Measurements from ENCODE around the gene DHCR24.

DHCR24 gene

GRCh38 chr1:54834007-54834541, 52.9 kb downstream of the DHCR24 start:
- Mint-ChIP-seq H3K4me1 (ENCODE audit: low read depth) (no peaks in the 10 kb centered on the region), H3K4me3 (no peak overlapping the region), H3K27me3 (no peaks in the 10 kb centered on the region), H3K27ac (no peak overlapping the region), H3K36me3 (peaks cover 4% of the 10 kb centered on the region), H3K9me3 (ENCODE audit: low read depth) (peaks cover 11% of the 10 kb centered on the region)

GRCh38 chr1:54833121-54833520, 53.9 kb downstream of the DHCR24 start:
- Mint-ChIP-seq H3K36me3 (peaks cover 6% of the 10 kb centered on the region), H3K4me1 (ENCODE audit: low read depth) (no peaks in the 10 kb centered on the region), H3K27ac (no peak overlapping the region), H3K27me3 (no peaks in the 10 kb centered on the region), H3K4me3 (no peak overlapping the region), H3K9me3 (ENCODE audit: low read depth) (peaks cover 14% of the 10 kb centered on the region)

DNA sequence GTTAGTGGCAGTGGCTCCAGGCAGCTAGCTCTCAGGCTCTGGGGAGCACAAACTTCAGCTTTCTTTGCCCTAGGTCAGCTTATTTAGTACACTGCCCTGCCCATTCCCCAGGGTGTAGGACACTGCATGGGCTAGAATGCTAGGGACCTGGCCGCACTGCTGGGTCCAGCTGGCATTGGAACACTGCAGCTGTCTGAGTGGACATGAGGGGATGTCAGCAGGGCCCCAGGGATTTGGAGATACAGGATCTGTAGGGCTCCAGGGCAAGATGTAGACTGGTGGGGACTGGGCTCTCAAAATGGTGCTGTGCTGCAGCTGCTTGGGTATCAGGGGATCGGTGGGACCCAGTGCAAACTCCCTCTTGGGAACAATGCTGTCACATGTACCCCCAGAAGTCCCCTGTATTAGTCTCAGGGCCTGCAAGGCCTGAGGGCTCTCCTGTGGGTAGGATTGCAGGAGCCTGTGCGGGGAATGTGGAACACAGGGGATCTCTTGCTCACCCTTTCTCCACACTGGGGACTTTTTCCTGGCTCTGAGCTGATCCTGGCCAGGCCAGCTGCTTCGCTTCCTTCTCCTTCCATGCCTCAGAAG, 60.7 kb downstream of the DHCR24 start:
- H3K4me1 Mint-ChIP-seq (ENCODE audit: low read depth) = no peaks in the 10 kb centered on the region
- peaks cover 4% of the 10 kb centered on the region for H3K36me3 Mint-ChIP-seq
- H3K27ac Mint-ChIP-seq = no peak overlapping the region
- H3K4me3 Mint-ChIP-seq = no peak overlapping the region
- H3K27me3 Mint-ChIP-seq = no peaks in the 10 kb centered on the region
- peaks cover 19% of the 10 kb centered on the region for H3K9me3 Mint-ChIP-seq (ENCODE audit: low read depth)

DNA sequence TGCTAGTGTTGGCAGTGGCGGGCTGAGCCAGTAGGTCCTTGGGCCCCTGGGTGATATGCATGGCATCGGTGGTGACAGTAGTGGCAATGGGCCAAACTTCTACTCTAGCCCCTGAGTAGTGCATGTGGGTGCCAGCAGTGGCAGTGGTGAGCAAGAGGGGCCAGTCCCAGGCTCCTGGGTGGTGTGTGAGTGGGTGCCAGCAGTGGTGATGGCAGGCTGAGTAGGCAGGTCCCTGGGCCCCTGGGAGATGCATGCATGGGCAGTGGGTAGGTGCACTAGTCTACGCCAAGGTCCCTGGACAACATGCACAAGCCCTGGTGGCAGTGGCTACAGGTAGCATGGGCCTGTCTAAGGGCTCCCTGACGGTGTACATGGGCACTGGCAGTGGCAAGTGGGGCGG, 61.3 kb downstream of the DHCR24 start:
- Mint-ChIP-seq H3K9me3 (ENCODE audit: low read depth) (peaks cover 14% of the 10 kb centered on the region), H3K4me3 (no peak overlapping the region), H3K36me3 (peaks cover 4% of the 10 kb centered on the region), H3K27me3 (no peaks in the 10 kb centered on the region), H3K4me1 (ENCODE audit: low read depth) (no peaks in the 10 kb centered on the region), H3K27ac (no peak overlapping the region)

GRCh38 chr1:54823670-54824069, 63.3 kb downstream of the DHCR24 start:
- Mint-ChIP-seq H3K4me3 (no peak overlapping the region), H3K9me3 (ENCODE audit: low read depth) (peaks cover 9% of the 10 kb centered on the region)

GRCh38 chr1:54819733-54820132, 67.3 kb downstream of the DHCR24 start:
- H3K9me3 Mint-ChIP-seq (ENCODE audit: low read depth) = peaks cover 8% of the 10 kb centered on the region
- no peaks in the 10 kb centered on the region for H3K27me3 Mint-ChIP-seq
- H3K4me1 Mint-ChIP-seq (ENCODE audit: low read depth) = peaks cover 9% of the 10 kb centered on the region
- H3K27ac Mint-ChIP-seq = no peak overlapping the region
- H3K36me3 Mint-ChIP-seq = peaks cover 3% of the 10 kb centered on the region
- H3K4me3 Mint-ChIP-seq = no peak overlapping the region

More at GRCh38 chr1:54823670-54824069, 63.3 kb downstream of the DHCR24 start:
- Mint-ChIP-seq H3K27ac (no peak overlapping the region), H3K27me3 (no peaks in the 10 kb centered on the region), H3K4me1 (ENCODE audit: low read depth) (peaks cover 2% of the 10 kb centered on the region), H3K36me3 (peaks cover 3% of the 10 kb centered on the region)

DNA sequence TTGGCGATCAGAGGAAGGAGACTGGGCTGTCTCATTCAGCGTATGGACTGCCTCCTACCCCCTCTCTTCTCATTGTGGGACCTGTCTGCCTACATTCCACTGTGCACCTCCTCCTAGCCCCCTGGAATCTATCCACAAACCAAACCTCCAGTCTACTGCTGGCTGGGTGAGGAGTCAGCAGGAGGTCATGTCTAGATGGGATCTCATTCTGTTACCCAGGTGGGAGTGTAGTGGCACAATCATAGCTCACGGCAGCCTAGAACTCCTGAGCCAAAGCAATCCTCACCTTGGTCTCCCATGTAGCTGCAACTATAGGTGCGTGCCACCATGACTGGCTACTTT, 67.8 kb downstream of the DHCR24 start:
- Mint-ChIP-seq H3K4me1 (ENCODE audit: low read depth) (peaks cover 9% of the 10 kb centered on the region), H3K27me3 (no peaks in the 10 kb centered on the region), H3K4me3 (no peak overlapping the region), H3K9me3 (ENCODE audit: low read depth) (peaks cover 8% of the 10 kb centered on the region), H3K36me3 (no peaks in the 10 kb centered on the region), H3K27ac (no peak overlapping the region)

GRCh38 chr1:54818461-54819194, 68.4 kb downstream of the DHCR24 start:
- Mint-ChIP-seq H3K27me3 (no peaks in the 10 kb centered on the region), H3K4me3 (no peak overlapping the region), H3K4me1 (ENCODE audit: low read depth) (peaks cover 9% of the 10 kb centered on the region), H3K27ac (no peak overlapping the region), H3K9me3 (ENCODE audit: low read depth) (peaks cover 6% of the 10 kb centered on the region), H3K36me3 (no peaks in the 10 kb centered on the region)

GRCh38 chr1:54816951-54817350, 70.0 kb downstream of the DHCR24 start:
- Mint-ChIP-seq H3K27ac (no peak overlapping the region), H3K4me1 (ENCODE audit: low read depth) (peaks cover 9% of the 10 kb centered on the region), H3K9me3 (ENCODE audit: low read depth) (no peaks in the 10 kb centered on the region), H3K4me3 (no peak overlapping the region), H3K36me3 (no peaks in the 10 kb centered on the region), H3K27me3 (no peaks in the 10 kb centered on the region)

GRCh38 chr1:54816130-54816529, 70.9 kb downstream of the DHCR24 start:
- Mint-ChIP-seq H3K36me3 (no peaks in the 10 kb centered on the region), H3K9me3 (ENCODE audit: low read depth) (no peaks in the 10 kb centered on the region), H3K27me3 (peaks cover under 1% of the 10 kb centered on the region), H3K27ac (no peak overlapping the region), H3K4me3 (no peak overlapping the region), H3K4me1 (ENCODE audit: low read depth) (peaks cover 9% of the 10 kb centered on the region)

- Mint-ChIP-seq H3K27me3 (peaks cover 1% of the 10 kb centered on the region), H3K4me1 (ENCODE audit: low read depth) (peaks cover 9% of the 10 kb centered on the region), H3K27ac (no peak overlapping the region), H3K4me3 (no peak overlapping the region), H3K9me3 (ENCODE audit: low read depth) (no peaks in the 10 kb centered on the region), H3K36me3 (no peaks in the 10 kb centered on the region)
These were observed 71.7 kb downstream of the DHCR24 start for GRCh38 chr1:54815086-54815876.

DNA sequence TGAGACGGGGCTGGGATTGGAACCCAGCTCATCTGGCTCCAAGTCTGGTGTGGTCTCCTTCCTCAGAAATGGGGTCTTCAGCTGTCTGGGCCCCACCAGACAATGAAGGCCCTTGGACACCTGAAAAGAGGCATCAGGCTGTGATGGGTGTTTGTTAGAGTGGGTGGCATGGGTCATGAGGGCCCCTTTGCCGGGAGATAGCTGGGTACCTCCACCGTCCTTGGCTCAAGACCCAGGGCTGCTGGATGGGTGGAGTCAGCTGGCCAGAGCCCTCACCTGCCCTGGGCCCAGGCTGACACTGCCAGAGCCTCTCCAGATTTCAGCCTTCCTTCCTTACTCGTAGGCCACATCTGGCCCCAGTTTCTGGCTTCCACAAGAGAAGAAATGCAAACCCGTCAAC, 72.4 kb downstream of the DHCR24 start:
- H3K4me1 Mint-ChIP-seq (ENCODE audit: low read depth) = peaks cover 9% of the 10 kb centered on the region
- no peak overlapping the region for H3K4me3 Mint-ChIP-seq
- H3K36me3 Mint-ChIP-seq = no peaks in the 10 kb centered on the region
- H3K27me3 Mint-ChIP-seq = peaks cover 1% of the 10 kb centered on the region
- no peaks in the 10 kb centered on the region for H3K9me3 Mint-ChIP-seq (ENCODE audit: low read depth)
- no peak overlapping the region for H3K27ac Mint-ChIP-seq

DNA sequence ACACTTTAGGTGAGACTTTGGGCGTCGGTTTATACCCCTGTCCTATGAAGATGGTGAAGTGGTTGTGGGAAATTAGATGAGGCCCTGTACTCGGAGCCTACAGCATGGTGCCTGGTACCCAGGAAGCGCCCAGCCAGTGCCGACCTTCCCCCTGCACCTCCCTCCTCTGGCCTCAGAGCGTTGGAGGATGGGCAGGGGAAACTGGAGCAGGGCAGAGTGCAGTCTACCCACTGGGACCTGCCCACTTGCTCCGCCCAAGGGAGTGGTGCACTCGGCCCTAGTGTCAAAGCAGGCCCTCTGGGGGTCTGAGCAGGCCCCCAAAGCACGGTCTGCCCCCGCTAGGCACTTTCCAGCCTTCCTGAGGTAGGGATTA, 72.9 kb downstream of the DHCR24 start:
- Mint-ChIP-seq H3K9me3 (ENCODE audit: low read depth) (no peaks in the 10 kb centered on the region), H3K27me3 (peaks cover 1% of the 10 kb centered on the region), H3K27ac (no peak overlapping the region), H3K4me1 (ENCODE audit: low read depth) (peaks cover 9% of the 10 kb centered on the region), H3K36me3 (no peaks in the 10 kb centered on the region), H3K4me3 (no peak overlapping the region)

DNA sequence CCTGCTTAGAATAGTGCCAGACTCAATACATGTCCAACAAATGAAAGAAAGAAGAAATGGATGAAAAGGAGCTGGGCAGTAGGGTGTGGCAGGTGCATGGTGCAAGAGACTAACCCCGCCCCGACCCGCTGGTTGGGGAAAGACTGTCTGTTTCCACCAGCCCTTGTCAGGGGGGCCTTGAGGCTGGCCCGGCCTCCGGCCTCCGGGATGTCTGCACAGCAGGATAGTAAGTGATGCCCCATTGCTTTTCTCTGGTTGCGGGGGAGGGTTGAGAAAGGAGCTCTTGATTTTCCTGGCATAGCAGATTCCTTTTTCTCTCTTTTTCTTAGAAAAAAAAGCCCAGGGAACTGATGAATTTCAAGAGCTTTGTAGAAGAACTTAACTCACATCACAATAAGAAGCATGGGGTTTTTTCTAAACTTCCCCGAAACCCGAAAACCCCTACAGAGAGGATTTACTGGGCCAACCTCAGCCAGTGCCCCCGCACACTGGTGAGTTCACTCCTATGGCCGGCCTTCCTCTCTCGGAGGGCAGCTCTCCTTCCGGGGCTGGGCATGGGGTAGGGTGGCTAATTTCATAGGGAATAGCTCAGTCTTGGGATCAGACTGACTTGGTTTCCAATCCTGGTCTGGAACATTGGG, 73.4 kb downstream of the DHCR24 start:
- peaks cover 7% of the 10 kb centered on the region for H3K4me1 Mint-ChIP-seq (ENCODE audit: low read depth)
- H3K4me3 Mint-ChIP-seq = no peak overlapping the region
- H3K36me3 Mint-ChIP-seq = no peaks in the 10 kb centered on the region
- H3K9me3 Mint-ChIP-seq (ENCODE audit: low read depth) = no peaks in the 10 kb centered on the region
- no peak overlapping the region for H3K27ac Mint-ChIP-seq
- H3K27me3 Mint-ChIP-seq = peaks cover 1% of the 10 kb centered on the region

All from activated naive CD8-positive, alpha-beta T cell (primary cell).